NT2/D1 (cell line): Measurements from ENCODE around the gene CEP164.

ENCODE experiments used
- SUZ12 ChIP-seq: IDR thresholded peaks from 2 replicates; pipeline ENCODE4 v1.6.1; 2011; ENCODE audit not compliant: insufficient read length, insufficient read depth; ENCODE audit errors: extremely low read depth
- ZNF274 ChIP-seq: IDR thresholded peaks from 2 replicates; pipeline ENCODE4 v1.6.1; 2011; ENCODE audit warnings: mild to moderate bottlenecking, low read depth, low read length

DNA sequence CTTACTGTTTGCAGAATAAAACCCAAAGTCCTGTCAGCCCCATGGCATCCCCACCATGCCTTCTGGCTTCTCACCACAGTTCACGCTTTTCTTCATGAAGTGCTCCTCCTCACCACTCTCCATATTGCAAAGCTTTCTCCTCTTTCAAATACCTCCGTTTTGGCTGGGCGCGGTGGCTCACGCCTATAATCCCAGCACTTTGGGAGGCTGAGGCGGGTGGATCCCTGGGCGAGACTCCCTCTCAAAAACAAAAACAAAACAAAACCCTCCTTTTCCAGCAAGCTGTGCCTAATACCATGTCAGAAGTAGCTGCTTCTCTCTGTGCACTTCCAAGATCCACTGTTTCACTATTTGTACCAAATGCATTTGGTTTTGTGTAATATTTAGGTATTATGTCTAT lies 18.3 kb upstream of the CEP164 start:
- no peak for TF ChIP-seq ZNF274
- TF ChIP-seq SUZ12: no peak
